Measurements from ENCODE around the gene IL17RC.
"Not testable (repeated sequence)": the region's sequence is repeated elsewhere in the genome, so short reads cannot be mapped to it uniquely, and the experiment has no call there.

Gene IL17RC

DNA sequence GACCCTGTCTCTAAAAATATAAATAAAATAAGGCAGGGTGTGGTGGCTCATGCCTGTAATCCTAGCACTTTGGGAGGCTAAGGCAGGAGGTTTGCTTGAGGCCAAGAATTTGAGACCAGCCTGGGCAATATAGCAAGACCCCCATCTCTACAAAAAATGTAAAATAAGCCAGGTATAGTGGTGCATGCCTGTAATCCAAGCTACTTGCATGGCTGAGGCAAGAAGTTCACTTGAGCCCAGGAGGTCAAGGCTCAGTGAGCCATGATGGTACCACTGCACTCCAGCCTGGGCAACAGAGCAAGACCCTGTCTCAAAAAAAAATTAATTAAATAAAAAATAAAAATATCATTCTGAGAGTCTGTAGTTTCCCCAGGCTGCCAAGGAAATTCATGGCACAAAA, 30.6 kb upstream of the IL17RC start:
- Mint-ChIP-seq H3K9me3 (no peaks in the 10 kb centered on the region), H3K4me3 (no peak overlapping the region), H3K4me1 (peaks cover 15% of the 10 kb centered on the region), H3K27me3 (peaks cover 5% of the 10 kb centered on the region), H3K36me3 (peaks cover 5% of the 10 kb centered on the region), H3K27ac (no peak overlapping the region)
- CTCF ChIA-PET: no interaction called here
- DNase-seq: no peak

DNA sequence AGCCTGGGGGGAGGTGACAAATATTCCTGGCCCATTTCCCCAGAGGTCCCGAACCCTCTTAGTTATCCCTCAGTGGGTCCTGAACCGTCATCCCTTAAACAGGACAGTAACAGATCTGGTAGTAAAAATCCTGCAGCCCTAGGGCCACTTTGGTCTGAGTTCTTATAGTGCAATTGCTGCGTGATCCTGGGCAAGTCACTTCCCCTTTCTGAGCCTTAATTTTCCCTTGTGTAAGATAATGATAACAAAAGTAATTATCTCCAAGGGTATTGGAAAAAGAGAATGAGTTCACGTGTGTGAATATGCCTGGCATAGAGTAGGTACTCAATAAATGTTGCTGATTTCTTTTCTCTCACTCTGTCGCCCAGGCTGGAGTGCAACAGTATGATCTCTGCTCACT, 29.4 kb upstream of the IL17RC start:
- peaks cover 5% of the 10 kb centered on the region for H3K27me3 Mint-ChIP-seq
- H3K36me3 Mint-ChIP-seq: peaks cover 12% of the 10 kb centered on the region
- peaks cover 24% of the 10 kb centered on the region for H3K4me1 Mint-ChIP-seq
- H3K27ac Mint-ChIP-seq: no peak overlapping the region
- no peaks in the 10 kb centered on the region for H3K9me3 Mint-ChIP-seq
- no peak for DNase-seq
- H3K4me3 Mint-ChIP-seq: no peak overlapping the region
- CTCF ChIA-PET: no interaction called here

DNA sequence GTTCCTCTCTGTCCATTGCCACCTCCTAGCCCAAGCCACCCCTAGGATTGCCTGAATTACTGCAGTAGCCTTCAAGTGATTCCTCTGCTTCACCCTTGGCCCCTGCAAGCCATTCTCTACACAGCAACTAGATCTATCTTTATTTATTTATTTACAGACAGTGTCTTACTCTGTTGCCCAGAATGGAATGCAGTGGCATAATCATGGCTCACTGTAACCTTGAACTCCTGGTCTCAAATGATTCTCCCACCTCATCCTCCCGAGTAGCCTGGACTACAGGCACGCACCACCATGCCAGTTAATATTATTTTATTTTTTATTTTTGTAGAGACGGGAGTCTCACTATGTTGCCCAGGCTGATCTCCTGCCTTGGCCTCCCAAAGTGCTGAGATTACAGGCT, 28.4 kb upstream of the IL17RC start:
- peaks cover 5% of the 10 kb centered on the region for H3K27me3 Mint-ChIP-seq
- no peak overlapping the region for H3K4me3 Mint-ChIP-seq
- H3K4me1 Mint-ChIP-seq: peaks cover 31% of the 10 kb centered on the region
- DNase-seq: no peak
- no peak overlapping the region for H3K27ac Mint-ChIP-seq
- CTCF ChIA-PET: no interaction called here
- H3K9me3 Mint-ChIP-seq: no peaks in the 10 kb centered on the region
- H3K36me3 Mint-ChIP-seq: peaks cover 21% of the 10 kb centered on the region

DNA sequence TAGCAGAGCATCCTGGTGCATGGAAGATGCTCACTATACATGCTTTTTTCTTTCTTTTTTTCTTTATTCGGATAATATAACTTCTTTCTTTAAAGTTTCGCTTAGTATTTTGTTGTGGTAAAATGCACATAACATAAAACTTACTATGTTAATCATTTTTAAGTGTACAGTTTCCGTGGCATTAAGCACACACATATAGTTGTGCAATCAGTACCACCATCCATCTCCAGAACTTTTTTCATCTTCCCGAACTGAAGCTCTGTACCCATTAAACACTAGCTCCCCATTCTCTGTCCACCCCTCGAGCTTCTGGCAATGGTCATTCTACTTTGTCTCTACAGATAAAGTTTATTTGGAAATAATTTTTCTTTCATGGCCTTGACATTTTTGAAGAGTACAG, 27.5 kb upstream of the IL17RC start:
- Mint-ChIP-seq H3K4me3 (peak overlapping the region; percentile 43), H3K9me3 (no peaks in the 10 kb centered on the region), H3K4me1 (peaks cover 39% of the 10 kb centered on the region), H3K27me3 (peaks cover 5% of the 10 kb centered on the region), H3K36me3 (peaks cover 28% of the 10 kb centered on the region), H3K27ac (peak overlapping the region; percentile 97)
- no peak for DNase-seq
- CTCF ChIA-PET: interaction anchor here (0.6 kb wide), 2 partner anchors 11 to 127 kb away, joined by 4 read pairs; no protein-coding TSS in a partner anchor

DNA sequence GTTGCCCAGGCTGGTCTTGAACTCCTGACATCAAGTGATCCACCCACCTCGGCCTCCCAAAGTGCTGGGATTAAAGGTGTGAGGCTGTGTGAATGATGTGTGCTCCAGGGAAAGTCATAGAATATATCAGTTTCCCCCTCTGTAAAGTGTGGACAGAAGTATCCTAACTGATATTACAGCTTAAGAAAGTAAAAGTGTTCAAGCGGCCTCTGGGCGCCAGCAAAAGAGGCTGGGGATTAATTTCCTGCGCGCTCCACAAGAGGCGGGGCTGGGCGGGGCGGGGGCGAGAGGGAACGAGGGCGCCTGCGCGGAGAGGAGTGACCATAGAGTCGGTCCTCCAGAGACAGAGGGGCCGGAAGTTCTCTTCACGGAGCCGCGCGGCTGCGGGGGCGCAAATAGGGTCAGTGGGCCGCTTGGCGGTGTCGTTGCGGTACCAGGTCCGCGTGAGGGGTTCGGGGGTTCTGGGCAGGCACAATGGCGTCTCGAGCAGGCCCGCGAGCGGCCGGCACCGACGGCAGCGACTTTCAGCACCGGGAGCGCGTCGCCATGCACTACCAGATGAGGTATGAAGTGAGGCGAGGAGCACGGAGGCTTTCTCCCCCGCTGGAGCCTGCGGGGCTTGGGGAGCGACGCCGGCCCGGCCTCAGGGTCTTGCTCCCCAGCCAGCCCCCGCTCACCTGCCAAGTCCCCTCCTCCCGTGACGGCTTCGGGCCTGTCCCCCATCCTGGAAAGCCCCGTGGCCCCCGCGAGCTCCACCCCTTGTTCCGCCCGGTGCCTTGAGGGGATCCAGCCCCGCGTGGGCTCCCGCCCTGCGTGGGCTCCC, 26.4 kb upstream of the IL17RC start, which contains the start of gene JAGN1:
Gene JAGN1 (plus strand): TSS at position 362 of the 823 bp plus-strand sequence. CDS start 113 bp downstream, at position 475.
- Mint-ChIP-seq H3K27me3 (peaks cover 5% of the 10 kb centered on the region), H3K36me3 (peaks cover 35% of the 10 kb centered on the region), H3K4me3 (peak within 1 kb of the TSS; percentile 97), H3K9me3 (no peaks in the 10 kb centered on the region), H3K4me1 (peaks cover 45% of the 10 kb centered on the region), H3K27ac (peak within 1 kb of the TSS; percentile 97)
- peak; percentile 92 for DNase-seq
- CTCF ChIA-PET: interaction anchor here (1.1 to 1.9 kb wide), 3 partner anchors 11 to 81 kb away, joined by 3 to 6 read pairs (median 4); partner anchors contain the start of gene IL17RE

DNA sequence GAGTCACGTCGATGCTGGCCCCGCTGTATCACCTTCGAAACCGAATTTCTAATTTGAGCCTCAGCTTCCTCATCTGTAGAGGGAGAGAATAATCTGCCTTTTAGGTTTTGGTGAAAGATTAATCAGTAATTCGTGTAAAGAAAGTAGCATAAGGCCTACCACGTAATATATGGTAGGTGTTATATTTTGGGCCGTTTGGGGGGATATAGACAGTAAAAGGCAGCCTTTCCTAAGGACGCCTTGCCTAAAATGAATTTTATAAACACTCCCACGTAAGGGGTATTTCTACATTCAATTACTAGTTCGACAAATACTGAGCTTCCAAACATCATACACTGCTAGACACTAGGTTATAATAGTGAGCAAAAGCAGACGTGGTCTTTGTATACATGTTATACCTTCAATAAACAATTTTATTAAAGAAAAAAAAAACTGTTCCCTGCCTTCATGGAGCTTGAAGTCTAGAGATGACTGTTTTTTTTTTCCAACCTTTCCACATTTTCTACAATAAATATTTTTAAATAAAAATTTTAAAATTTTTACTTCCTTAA, 25.8 kb upstream of the IL17RC start:
- Mint-ChIP-seq H3K4me1 (peaks cover 45% of the 10 kb centered on the region), H3K27ac (peak overlapping the region; percentile 97), H3K36me3 (peaks cover 37% of the 10 kb centered on the region), H3K9me3 (no peaks in the 10 kb centered on the region), H3K4me3 (peak overlapping the region; percentile 97), H3K27me3 (peaks cover 5% of the 10 kb centered on the region)
- no peak for DNase-seq
- CTCF ChIA-PET: interaction anchor here (1.1 to 1.9 kb wide), 3 partner anchors 11 to 80 kb away, joined by 3 to 6 read pairs (median 4); partner anchors contain the start of gene IL17RE

DNA sequence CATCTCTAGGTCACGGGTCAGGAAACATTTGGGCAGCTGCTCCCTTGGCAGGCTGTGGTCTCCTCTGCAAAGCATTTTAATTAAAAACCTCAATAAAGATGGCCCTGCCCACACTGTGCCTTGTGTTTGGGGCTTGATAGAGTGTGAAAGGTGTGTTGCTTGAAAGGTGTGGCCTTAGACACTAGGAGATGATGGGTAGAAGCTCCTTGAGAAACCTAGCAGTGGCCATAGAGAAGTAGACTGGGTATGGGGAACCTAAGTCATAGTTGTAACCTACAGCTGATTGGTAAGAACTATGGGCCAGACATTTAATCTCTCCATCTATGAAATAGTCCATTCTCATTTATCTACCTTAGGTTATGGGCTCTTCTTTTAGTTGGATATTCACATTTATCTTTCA, 23.2 kb upstream of the IL17RC start:
- H3K27ac Mint-ChIP-seq: no peak overlapping the region
- peaks cover 38% of the 10 kb centered on the region for H3K36me3 Mint-ChIP-seq
- H3K4me1 Mint-ChIP-seq: peaks cover 45% of the 10 kb centered on the region
- H3K4me3 Mint-ChIP-seq: no peak overlapping the region
- DNase-seq: no peak
- no peaks in the 10 kb centered on the region for H3K9me3 Mint-ChIP-seq
- H3K27me3 Mint-ChIP-seq: no peaks in the 10 kb centered on the region
- CTCF ChIA-PET: interaction anchor here (1.3 to 3.7 kb wide), 2 partner anchors 10 to 39 kb away, joined by 4 to 14 read pairs; partner anchors contain the start of gene CRELD1

DNA sequence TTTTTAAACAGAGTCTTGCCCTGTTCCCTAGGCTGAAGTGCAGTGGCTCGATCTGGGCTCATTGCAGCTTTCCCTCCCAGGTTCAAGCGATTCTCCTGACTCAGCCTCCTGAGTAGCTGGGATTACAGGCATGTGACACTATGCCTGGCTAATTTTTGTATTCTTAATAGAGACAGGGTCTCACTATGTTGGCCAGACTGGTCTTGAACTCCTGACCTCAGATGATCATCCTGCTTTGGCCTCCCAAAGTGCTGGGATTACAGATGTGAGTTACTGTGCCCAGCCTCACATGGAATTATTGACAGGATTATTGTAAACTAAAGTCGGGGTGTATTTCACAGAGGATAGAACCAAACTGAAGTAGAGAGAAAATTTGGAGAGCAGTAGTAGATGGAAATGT, 21.2 kb upstream of the IL17RC start:
- H3K27me3 Mint-ChIP-seq, DNase-seq, H3K27ac Mint-ChIP-seq, H3K9me3 Mint-ChIP-seq, H3K4me3 Mint-ChIP-seq: not testable (repeated sequence)
- CTCF ChIA-PET: interaction anchor here (3.7 kb wide), 1 partner anchor 37 kb away, joined by 14 read pairs; the partner anchor contains the start of gene CRELD1
- H3K36me3 Mint-ChIP-seq: peaks cover 36% of the 10 kb centered on the region
- peaks cover 33% of the 10 kb centered on the region for H3K4me1 Mint-ChIP-seq

DNA sequence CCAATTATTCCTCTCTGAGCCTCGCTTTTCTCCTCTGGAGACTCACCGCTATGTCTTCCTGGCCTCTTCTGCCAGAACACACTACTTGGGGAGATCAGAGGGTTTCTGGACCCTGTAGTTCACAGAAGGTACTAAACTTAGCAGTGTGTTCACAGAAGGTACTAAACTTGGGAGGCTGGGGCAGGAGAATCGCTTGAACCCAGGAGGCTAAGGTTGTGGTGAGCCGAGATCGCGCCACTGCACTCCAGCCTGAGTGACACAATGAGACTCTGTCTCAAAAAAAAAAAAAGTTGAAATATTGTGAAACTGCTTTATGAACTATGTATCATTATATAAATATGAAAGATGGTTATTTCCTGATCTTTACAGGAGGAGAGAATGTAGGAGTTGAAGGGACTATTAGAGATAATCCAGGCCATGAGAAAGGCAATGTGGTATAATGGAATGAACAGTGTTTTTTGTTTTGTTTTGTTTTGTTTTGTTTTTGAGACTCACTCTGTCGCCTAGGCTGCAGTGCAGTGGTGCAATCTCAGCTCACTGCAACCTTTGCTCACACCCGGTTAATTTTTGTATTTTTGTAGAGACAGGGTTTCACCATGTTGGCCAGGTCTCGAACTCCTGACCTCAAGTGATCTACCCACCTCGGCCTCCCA, 20.0 kb upstream of the IL17RC start:
- H3K27ac Mint-ChIP-seq, DNase-seq, H3K27me3 Mint-ChIP-seq, H3K4me3 Mint-ChIP-seq, CTCF ChIA-PET, H3K9me3 Mint-ChIP-seq: not testable (repeated sequence)
- Mint-ChIP-seq H3K4me1 (peaks cover 34% of the 10 kb centered on the region), H3K36me3 (peaks cover 31% of the 10 kb centered on the region)

DNA sequence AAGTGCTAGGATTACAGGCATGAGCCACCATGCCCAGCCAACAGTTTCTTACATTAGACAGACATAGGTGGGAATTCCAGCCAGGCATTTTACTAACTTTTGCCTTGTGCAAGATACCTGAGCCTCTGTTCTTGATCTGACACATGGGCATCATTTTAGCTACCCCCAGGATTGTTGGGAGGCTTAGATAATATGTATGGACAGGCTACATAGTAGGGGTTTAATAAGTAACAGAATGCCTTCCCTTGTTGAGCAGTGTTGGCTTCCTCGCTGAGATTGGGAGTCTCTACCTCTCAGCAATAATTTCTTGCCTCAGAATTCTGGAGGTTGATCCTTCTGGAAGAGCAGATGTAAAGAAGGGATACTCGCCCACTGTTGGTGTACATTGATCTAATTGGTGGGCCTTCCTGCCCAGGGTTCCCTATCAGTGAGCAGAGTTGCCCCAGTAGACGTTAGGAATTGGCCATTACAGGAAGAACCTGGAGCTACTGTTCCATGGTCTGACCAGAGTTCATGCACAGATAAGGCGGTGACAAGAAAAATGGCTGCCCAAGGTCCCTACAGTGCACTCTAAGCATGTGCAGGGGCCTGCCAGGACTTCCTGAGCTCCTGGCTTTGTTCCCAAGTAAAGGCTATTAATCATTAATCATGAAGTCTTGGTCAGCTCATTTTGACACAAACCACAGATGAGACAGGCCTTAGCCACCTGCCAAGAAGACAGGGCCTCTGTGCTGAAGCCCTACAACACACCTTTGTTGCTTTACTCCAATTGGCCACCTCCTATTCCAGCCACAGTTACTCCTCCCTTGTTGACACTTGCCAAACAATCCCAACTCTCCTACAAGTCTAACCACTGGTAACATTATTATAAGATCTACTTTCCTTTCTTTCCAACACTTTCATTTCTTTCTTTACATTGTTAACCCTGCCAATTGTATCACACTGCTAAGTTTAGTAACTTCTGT, 19.2 kb upstream of the IL17RC start:
- Mint-ChIP-seq H3K4me3 (no peak overlapping the region), H3K4me1 (peaks cover 35% of the 10 kb centered on the region), H3K27me3 (no peaks in the 10 kb centered on the region), H3K27ac (no peak overlapping the region), H3K36me3 (peaks cover 25% of the 10 kb centered on the region), H3K9me3 (no peaks in the 10 kb centered on the region)
- CTCF ChIA-PET: no interaction called here
- DNase-seq: no peak

DNA sequence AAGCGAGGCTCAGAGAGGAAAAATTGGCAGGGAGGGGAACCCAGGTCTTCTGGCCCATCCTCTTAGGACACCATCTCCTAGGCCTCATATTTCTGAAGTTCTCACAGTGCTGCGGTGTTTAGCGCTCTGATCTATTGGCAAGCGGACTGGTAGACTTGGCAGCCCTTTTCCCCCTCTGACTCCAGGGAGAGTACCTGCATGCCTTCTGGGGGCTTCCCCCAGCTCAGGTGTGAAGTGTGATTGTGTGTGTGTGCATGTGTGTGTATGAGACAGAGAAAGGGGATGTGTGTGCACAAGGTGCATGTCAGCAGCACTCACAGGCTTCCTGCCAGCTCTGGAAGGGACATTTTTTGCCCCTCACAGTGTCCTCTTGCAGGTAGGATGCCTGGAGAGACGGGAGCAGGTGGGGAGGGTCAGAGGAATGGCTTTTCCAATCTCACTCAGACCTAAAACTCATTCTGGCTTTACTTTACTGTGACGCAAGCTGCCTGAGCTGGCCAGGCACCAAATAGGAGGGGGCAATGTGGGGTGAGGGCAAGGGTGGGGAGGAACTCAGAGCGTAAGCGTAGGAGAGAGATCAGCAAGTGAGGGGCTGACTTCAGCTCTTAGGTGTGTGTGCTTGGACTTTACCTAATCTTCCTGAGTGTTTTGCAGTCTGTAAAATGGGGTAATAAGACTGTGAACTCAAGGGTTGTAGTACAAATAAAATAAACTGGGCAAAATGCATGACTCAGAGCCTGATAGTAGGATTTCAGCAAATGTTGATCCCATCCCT, 18.2 kb upstream of the IL17RC start:
- Mint-ChIP-seq H3K27me3 (no peaks in the 10 kb centered on the region), H3K27ac (no peak overlapping the region), H3K4me1 (peaks cover 38% of the 10 kb centered on the region), H3K4me3 (no peak overlapping the region), H3K9me3 (no peaks in the 10 kb centered on the region), H3K36me3 (peaks cover 16% of the 10 kb centered on the region)
- DNase-seq: no peak
- CTCF ChIA-PET: no interaction called here

DNA sequence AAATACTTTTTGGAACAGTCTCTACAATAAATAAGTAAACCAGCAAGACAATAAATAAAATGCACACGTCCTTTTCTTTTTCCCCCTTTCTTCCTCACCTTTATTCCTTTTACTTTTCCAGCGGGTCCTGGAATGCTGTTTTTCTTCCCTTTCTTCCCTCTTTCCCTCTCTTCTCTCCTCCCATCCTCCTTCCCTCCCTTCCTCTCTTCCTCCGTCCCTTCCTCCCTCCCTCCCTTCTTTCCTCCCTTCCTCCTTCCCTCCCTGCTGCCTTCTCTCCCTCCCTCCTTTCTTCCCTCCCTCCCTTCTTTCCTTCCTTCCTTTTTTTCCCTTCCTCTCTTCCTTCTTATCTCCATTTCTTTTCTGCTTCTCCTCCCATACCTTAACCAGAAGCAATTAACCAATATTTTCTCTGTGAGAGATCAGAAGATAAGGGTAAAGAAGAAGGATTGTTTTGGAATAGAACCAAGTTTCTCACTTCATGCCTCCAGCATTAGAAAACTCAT, 17.6 kb upstream of the IL17RC start:
- H3K4me3 Mint-ChIP-seq: no peak overlapping the region
- CTCF ChIA-PET: no interaction called here
- H3K27me3 Mint-ChIP-seq: no peaks in the 10 kb centered on the region
- peaks cover 10% of the 10 kb centered on the region for H3K36me3 Mint-ChIP-seq
- H3K27ac Mint-ChIP-seq: no peak overlapping the region
- peaks cover 36% of the 10 kb centered on the region for H3K4me1 Mint-ChIP-seq
- DNase-seq: no peak
- no peaks in the 10 kb centered on the region for H3K9me3 Mint-ChIP-seq

DNA sequence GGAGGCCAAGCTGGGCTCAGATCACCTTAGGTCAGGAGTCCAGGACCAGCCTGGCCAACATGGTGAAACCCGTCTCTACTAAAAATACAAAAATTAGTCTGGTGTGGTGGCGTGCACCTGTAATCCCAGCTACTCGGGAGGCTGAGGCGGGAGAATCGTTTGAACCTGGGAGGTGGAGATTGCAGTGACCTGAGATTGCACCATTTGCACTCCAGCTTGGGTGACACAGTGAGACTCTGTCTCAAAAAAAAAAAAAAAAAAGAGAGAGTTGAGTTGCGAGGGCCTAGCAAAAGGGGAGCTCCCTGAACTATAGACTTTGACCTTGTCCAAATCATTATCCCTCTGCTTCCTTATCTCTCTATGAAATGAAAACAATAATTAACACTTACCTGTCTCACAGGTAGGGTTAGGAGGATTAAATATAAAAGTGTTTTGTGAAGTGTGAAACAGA, 15.9 kb upstream of the IL17RC start:
- H3K4me3 Mint-ChIP-seq, H3K27me3 Mint-ChIP-seq: not testable (repeated sequence)

More for the DNA sequence above, 15.9 kb upstream of the IL17RC start:
- H3K4me1 Mint-ChIP-seq: peaks cover 30% of the 10 kb centered on the region
- not testable (repeated sequence) for H3K36me3 Mint-ChIP-seq, H3K27ac Mint-ChIP-seq, DNase-seq, H3K9me3 Mint-ChIP-seq
- CTCF ChIA-PET: interaction anchor here (0.7 to 1.8 kb wide), 2 partner anchors 10 to 12 kb away, joined by 4 read pairs; partner anchors contain the start of gene JAGN1

Measured in activated naive CD4-positive, alpha-beta T cell treated with anti-CD3 and anti-CD28 coated beads, Interleukin-2, amount 10 ng/mL, durations not matched to agents 7 days and 5 days (primary cell).